ENCODE results near the gene PANK1.
A peak's percentile ranks its signal among the peaks of the same experiment; 100 is the strongest.
"Not testable (repeated sequence)": the region's sequence is repeated elsewhere in the genome, so short reads cannot be mapped to it uniquely, and the experiment has no call there.

The PANK1 gene

DNA sequence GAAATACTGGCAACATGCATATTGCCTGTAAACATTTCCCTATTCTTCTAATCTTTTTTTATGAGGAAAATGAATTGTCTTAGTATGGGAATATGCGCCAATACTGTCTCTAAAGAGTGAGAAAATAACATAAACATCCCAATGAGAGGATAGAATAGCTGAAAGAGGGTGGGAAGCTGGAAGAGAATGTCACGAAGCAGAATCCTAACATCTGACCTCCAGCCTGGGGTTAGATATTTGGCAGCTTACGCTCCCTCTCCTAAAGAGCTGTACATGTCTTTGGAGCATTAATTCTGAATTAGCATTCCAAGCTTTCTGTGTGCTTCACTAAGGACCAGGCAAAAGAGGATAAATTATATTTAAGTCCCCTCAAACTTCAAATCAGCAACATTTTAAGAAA lies 78.0 kb downstream of the PANK1 start:
- DNase-seq (ENCODE audit: low spot score): no peak

DNA sequence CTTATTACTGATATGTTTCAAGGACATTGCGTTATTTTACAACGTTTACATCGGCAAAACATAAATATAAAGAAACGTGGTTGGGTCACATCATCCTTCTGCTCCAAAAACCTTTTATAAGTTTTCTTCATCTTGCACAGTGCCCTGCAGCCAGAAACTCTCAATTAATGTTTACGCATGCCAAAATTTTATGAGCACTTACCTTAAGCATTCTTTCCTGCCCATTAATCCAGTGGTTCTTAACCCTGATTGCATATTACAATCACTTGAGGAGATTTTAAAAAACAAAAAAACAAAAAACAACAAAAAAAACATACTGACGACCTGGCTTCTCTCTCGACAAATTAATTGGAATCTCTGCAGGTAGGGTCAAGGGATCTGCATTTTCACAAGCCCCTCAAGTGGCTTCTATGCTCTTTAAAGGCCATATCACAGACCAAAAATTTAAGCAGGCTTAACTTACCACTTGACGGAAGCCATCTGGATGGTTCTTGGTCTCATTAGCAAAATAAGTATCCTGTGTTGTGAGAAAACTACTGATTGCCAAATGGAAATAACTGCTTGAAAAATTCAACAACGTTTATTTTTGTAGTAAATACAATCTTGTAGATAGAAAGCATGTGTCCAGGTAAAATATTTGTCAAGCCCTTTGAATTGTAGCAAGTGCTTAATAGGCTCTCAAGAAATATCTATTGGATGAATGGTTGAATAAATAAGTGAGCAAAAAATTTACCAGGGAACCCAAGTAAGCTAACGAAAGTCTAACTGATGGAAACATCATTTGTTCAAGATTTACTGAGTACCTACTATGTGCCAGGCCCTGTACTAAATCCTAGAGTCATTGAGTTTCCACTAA lies 78.7 kb downstream of the PANK1 start:
- DNase-seq (ENCODE audit: low spot score): no peak

DNA sequence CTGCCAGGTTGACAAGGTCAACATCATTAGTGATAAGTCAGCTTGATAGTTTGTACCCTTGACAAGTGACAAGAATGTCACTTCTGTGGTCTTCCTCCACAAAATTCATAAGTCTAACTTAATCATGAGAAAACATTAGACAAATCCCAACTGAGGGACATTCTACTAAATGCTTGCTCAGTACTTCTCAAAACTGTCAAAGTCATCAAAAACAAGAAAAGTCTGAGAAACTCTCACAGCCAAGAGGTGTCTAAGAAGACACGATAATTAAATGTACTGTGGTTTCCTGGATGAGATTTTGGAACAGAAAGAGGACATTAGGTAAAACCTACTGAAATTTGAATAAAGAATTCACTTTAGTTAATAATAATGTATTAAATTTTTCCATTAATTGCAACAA lies 79.9 kb downstream of the PANK1 start:
- no peak for DNase-seq (ENCODE audit: low spot score)

DNA sequence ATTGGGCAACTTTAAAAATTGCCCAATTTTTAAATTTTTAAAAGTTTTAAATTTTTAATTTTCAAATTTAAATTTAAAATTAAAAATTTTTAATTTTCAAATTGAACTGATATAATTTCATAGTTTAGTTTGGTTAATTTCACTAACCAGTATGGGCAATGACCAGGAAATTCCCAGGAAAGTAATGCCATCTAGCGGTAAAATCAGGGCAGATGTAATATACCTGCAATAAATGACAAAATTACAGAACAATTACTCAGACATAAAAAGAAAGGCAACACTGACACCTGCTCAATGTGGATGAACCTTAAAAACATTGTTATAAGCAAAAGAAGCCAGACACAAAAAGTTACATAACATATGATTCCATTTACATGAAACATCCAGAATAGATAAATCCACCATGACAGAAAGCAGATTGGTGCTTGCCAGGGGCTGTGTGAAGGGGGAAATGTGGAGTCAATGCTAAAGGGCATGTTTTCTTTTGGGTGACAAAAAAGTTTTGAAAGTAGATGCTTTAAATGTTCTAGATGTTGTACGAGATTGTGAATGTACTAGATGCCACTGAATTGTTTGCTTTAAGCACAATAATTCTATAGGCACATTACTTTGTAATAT lies 81.1 kb downstream of the PANK1 start:
- peak; percentile 53 for DNase-seq (ENCODE audit: low spot score)

DNA sequence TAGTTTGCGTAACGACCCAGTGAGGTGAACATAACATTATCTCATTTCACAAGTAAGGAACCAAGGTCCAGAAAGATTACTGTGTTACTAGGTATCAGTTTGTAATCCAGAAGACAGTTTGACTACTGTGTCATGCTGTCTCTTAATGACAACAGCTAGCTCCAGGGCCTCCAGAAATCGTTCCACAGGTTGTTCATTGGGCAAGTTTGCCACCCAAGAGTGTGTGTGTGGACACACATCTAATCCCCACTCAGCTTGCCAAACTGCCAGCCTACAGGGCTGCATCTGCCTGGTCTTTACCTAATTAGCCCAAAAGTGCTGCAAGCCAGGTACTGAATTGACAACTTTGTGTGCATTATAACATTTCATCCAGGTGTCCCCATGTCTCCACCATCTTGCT lies 81.7 kb downstream of the PANK1 start:
- no peak for DNase-seq (ENCODE audit: low spot score)

DNA sequence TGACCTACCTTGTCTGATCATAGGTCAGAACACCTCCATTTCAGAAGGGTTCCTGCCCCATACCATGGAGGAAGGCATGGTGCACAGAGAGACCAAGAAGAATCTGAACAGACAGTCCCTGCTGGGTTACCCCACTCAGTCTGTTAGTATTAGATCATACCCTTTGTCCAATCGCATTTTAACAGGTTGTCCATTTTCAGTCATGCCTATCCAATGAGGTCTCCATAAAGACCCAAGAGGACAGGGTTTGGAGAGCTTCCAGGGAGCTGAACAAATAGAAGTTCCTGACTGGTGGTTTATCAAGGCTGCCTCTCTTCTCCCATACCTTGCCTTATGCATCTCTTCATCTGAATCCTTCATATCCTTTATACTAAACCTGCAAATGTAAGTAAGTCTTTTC lies 88.4 kb downstream of the PANK1 start:
- no peak for DNase-seq (ENCODE audit: low spot score)

DNA sequence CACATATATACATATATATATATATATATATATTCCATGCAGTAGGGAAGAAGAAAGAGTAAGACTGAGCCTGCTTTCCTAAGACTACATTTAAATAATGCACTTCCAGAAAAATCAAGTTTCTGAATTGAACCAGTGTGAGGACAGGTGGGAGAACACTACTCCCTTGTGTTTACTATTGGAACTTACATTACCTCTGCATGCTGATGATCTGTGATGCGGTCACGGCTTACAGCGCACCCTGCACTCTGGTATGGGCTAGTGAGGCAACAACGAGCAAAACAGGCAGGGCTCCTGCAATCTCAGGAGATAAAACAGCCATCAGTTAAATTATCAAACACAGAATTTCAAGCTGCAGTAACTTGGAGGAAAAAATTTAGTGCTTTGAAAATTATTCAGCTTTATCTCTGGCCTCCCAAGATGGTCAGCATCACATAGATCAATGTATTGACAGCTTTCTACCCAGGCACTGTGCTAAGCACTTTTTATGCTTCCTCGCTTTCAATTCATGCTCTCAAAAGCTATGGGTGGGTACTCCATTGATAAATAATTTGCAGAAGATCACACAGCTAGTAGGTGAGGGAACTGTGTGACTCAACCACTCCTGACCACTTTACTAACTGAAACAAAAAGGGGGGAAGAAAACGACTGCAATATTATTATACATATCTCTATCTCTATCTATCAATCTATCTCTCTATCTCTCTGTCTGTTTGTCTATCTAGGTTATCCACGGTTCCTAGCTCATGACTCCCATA lies 89.2 kb downstream of the PANK1 start:
- DNase-seq (ENCODE audit: low spot score): no peak

DNA sequence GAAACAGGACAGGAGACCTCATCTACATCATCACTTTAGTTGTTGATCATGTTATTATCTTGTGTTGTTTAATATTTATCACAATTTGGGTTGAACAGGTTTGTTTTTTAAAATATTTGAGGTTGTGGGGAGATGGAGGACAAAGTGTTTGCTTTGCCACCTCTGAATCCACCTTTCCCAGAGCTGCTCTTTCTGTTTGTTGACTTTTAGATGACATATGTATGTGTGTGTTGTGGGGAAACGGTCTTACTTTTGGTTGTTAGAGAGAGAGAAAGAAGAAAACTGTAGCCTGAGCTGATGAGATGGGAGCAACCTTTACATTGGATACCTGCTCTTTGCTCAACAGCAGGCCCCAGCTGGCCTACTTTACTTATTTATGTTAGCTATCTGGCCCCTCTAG lies 90.6 kb downstream of the PANK1 start:
- DNase-seq (ENCODE audit: low spot score): no peak

DNA sequence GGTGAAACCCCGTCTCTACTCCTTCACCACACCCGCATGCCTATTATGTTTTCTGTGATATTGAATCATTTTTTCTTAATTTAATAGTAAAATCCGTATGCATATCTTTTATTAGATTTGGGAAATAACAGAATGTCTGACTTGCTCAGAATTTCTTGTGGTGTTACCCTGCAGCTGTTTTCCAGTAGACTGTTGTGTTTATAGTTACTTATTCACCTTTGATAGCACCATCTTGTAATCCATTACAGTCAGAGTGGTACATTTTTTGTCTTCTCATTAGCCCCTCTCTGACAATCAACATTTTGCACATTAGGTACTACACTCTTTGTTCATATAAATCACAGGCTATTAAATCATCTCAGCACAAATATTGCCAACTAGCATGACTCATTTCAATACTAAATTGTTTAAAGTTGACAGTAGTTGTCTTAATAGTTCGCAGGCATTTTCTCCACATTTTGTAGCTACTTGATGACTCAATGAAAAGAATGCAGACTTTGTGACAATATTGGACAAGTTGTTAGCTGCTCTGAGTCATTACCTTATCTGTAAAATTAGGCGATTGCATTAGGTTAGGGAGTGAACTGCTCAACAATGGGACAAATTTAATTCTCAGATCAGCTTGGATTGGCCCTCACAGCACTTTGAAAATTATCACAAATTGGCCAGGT lies 91.8 kb downstream of the PANK1 start:
- no peak for DNase-seq (ENCODE audit: low spot score)

DNA sequence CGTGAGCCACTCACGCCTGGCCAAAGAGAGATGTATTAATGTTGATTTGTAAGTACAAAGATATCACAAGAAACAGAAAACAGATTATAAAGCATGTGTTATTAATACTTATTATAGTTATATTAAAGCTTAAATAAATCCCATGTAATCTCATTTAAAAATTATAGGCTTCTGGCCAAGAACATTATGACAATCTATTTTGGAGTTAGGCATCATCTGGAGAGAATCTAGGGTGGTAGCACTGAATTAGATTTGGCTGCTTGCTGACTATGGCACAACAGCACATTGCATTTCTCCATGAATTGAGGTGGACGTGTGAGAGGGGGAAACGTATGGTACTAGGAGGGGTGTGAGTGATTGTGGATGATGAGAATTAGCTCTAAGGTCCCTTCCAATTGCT lies 92.8 kb downstream of the PANK1 start:
- DNase-seq (ENCODE audit: low spot score): no peak

DNA sequence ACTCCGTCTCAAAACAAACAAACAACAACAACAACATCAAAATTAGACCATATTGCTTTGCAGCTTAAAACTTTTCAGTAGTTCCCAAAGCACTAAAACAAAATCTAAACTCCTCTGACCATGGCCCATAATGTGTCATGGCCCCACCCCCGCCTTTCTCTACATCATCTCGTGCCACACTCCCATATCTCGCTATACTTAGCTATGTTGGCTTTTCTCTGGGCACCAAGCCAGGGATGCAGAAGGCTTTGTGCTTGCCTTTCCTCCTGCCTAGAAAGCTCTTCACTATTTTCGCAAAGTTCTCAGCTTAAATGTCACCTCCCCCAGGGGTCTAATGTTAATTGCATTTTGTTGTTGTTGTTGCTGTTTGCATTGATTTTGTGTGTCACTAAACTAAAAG lies 94.5 kb downstream of the PANK1 start:
- DNase-seq (ENCODE audit: low spot score): no peak

DNA sequence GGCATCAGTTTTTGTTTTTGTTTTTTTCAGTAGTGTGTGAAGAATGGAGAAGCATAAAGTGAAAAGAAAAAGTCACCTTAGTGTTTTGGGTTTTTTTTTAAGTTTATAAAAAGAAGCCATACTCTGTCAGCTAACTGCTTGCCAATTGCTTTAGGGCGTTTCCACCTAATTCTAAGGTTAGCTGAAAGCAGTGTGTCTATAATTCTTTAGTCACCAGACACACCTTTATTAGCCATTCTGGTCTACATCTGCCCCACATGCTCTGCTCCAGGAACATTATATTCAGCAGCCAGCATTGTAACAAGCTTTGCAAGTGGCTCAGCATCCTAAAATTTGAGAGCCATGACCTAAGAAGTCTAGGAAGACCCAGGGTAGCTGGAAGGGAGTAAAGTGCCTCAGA lies 95.5 kb downstream of the PANK1 start:
- no peak for DNase-seq (ENCODE audit: low spot score)

DNA sequence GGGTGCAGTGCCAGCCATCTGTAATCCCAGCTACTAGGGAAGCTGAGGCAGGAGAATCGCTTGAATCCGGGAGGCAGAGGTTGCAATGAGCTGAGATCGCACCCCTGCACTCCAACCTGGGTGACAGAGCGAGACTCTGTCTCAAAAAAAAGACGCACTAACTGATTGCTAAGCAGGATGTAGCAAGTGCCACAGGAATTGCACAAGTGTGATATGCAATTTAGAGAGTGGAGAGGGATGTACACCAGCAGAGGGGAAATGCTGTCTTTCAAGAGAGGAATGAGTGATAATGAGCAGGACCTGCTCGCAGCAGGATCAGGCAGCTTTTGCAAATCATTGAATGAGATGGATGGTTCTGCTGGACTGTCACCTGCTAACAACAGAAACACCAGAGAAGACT lies 96.4 kb downstream of the PANK1 start:
- DNase-seq (ENCODE audit: low spot score): no peak

DNA sequence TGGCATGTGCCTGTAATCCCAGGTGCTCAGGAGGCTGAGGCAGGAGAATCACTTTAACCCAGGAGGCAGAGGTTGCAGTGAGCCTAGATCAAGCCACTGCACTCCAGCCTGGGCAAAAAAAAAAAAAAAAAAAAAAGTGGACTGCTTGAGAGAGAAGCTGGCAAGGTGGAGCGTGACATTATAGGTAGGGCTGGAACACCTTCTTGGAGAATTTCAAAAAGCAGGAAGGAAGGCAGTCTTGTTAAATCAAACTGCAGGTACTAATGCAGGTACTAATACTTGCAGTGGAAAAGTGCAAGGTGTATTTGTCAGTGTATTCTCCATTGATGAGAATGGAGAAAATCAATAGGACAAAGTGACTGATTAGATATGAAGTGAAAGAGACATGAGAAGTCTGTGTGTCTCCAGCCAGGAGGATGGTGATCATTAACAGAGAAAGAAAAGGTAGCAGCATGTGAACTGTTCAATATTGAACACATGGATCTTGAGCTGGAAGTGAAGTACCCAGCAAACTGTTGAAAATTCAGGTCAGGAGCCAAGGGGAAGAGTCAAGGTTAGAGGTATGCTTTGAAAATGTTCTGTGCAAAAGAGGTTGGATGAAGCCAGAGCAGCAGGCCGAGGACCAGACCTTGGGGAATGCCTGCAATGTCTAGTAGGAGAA lies 97.1 kb downstream of the PANK1 start:
- DNase-seq (ENCODE audit: low spot score): no peak

DNA sequence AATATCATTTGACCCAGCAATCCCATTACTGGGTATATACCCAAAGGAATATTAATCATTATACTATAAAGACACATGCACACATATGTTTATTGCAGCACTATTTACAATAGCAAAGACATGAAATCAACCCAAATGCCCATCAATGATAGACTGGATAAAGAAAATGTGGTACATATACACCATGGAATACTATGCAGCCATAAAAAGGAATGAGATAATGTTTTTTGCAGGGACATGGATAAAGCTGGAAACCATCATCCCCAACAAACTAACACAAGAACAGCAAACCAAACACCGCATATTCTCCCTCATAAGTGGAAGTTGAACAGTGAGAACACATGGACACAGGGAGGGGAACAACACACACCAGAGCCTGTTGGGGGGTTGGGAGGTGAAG lies 98.4 kb downstream of the PANK1 start:
- not testable (repeated sequence) for DNase-seq (ENCODE audit: low spot score)

DNA sequence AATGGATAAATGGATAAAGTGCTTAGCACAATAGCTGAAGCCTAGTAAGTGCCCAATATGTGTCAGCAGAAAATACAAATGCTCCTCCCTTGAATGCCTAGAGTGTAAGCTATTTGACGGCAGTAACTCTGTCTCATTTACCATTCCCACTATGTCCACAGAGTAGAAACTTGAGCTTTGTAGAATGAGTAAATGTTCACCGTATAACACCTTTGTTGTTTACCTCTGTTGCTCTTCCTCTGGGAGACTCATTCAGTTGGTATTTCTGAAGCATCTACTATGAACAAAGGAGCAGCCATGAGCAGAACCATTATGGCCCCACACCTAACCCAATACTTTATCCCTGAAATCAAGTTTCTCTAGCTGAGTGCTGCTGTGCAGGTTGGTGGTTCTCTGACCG lies 101.2 kb downstream of the PANK1 start:
- no peak for DNase-seq (ENCODE audit: low spot score)

DNA sequence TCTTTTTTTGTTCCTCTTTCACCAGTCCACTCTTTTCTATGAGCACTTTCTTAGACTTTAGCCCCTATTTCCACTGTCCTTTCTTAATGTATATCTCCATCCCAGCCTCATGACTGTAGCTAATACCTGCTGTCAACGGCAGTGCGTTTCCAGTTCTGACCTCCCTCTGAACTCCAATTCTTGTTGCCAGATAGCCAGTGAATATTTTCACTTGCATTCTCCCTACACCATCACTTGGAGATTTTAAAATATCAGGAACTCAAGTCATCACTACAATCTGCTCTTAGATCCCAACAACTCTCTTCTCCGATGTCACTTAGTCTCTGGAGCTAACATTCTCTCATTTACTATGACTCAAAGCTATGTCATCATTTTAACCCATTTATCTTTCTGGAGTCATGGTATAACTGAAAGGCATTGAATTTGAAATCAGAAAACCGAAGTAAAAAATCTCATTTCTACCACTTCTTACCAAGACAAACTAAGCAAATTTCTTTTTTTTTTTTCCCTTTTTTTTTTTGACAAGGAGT lies 104.6 kb downstream of the PANK1 start:
- DNase-seq (ENCODE audit: low spot score): no peak

DNA sequence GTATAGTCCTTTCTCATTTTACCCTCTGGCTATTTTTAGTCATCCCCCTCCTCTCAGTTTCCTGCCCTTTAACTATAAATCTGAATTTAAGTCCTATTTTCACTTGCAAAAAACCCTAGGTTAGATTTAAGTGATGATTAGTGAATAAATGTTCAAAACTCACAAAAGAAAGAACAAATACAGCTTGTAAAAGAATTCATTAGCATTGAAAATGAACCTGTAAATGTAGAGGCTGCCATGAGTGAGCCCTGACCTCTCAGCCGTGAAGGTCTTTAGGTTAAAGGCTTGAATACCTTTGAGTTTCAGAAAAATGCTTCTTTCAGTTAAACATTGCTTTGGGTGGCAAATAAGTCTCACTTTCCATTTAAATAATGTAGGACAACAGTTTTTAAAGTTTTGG lies 107.7 kb downstream of the PANK1 start:
- no peak for DNase-seq (ENCODE audit: low spot score)

DNA sequence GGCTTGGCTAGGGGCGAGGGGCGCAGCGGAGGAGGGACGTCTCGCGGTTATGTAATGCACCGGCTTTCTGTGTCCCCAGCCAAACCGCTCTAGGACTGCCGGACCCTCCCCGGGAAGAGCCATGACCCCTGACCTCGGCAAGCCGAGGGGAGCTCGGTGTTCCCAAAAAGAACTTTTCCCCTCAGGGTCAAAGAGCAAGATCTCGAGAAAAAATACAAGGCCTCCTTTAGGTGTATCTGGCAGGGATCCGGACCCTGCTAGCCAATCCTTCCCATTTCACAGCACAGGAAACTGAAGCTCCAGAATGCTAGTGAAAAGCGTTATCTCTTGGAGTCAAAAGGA lies 109.1 kb downstream of the PANK1 start:
- no peak for DNase-seq (ENCODE audit: low spot score)

DNA sequence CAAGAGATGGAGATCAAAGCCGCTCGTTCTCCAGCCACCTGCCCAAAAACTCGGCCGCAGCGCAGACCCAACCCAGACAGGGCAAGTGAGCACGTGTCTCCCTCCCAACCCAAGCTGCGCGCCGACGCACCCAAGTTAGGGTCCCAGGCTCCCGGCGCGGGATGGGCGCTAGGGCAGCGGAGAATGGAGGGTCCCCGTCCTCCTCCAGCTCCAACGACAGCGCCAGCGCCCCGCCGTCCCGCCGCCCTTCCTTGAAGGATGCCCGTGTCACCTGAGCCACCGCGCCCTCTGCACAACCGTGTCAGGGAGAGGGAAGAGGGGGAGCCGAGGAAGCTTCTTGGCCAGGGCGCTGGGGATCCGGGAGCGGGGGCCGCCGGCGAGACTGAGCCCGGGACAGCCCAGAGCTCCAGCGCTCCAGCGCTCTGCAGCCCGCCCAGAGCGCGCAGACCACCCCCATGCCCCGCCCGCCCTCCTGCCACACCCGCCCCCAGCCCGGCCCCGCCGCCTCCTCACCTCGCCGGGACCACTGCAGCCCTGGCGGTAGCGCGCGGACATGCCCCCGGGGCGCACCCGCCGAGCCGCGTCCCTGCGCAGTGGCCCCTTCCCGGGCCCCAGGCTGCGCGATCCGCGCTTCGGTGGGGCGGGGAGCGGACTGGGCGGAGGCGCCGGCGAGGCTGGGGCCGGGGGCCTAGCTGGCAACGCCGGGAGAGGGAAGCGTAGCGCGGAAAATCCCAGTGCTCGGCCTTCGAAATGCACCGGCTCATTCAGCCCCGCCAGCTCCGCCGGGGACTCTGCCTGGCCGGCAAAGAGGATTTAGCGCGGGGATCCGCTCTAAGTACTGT lies 109.7 kb downstream of the PANK1 start, which contains the start of gene SLC16A12:
SLC16A12 (minus strand) TSS at position 424 of the 842 bp plus-strand sequence. CDS start 73,016 bp downstream, outside the sequence.
- no peak for DNase-seq (ENCODE audit: low spot score)

DNA sequence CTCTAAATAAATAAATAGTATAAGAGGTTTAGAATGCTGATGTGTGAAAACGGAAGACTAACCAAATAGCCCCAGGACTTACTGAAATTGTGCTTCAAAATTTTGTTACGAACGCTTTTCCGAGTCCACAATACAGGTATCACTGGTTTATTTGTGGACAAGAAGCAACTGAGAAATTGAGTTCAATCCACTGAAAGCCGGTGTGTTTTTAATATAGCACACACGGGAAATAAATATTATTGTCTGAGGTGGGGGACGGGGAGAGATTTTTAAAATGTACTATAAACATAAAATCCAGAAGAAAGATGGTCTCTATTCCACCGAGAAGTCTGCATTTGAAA lies 110.2 kb downstream of the PANK1 start:
- DNase-seq (ENCODE audit: low spot score): no peak
